PC-3 (cell line): Measurements from ENCODE around the gene MAML3. TPM values are rescaled to one million over a fixed set of nuclear protein-coding genes. Genes with fewer than 3 reads are reported as not detected.

ENCODE experiments used
- ATAC-seq: fragments of 200-7000 bp; cut with Tn5 transposase; 2 replicates; pipeline ENCODE4 v1.9.1; 2020; ENCODE audit warnings: mild to moderate bottlenecking, moderate library complexity
- BruUV-seq: library from RNA; stranded (reverse); fragments of 400-500 nt; replicated peaks from 2 replicates; lab custom pipeline; 2021; lab: Mats Ljungman, UMichigan
- CTCF ChIA-PET: fragments of 300-600 bp; sonication (Branson Sonifier 250); formaldehyde crosslinking; loops from one replicate; lab custom pipeline; 2022; ENCODE audit warnings: antibody characterized with exemption; lab: Charles Lee
- POLR2A ChIA-PET: fragments of 300-600 bp; sonication (Branson Sonifier 250); formaldehyde crosslinking; loops from one replicate; lab custom pipeline; 2022; ENCODE audit warnings: antibody characterized with exemption; ENCODE audit not compliant: unreplicated experiment; lab: Charles Lee
- DNase-seq: peaks from one replicate; pipeline ENCODE4 v3.0.0-alpha.2; 2015
- H2AFZ ChIP-seq: fragments of 300-600 bp; sonication (generic); 2 replicates; pipeline ENCODE4 v1.6.0; 2016; ENCODE audit warnings: antibody characterized with exemption, low read length
- H3F3A ChIP-seq: fragments of 300-600 bp; sonication (generic); one replicate; pipeline ENCODE4 v1.6.0; 2017; ENCODE audit warnings: antibody characterized with exemption, low read length, control low read depth, mild to moderate bottlenecking; ENCODE audit not compliant: unreplicated experiment
- H3K27ac ChIP-seq: fragments of 300-600 bp; sonication (generic); 2 replicates; pipeline ENCODE4 v1.5.1; 2016; ENCODE audit warnings: mild to moderate bottlenecking, low read length
- H3K27me3 ChIP-seq: fragments of 300-600 bp; sonication (generic); 2 replicates; pipeline ENCODE4 v1.6.1; 2016; ENCODE audit warnings: low read length, mixed read lengths
- H3K36me3 ChIP-seq: fragments of 300-600 bp; sonication (generic); 2 replicates; pipeline ENCODE4 v1.6.1; 2016; ENCODE audit warnings: low read depth, mixed run types, low read length, mixed read lengths
- H3K4me1 ChIP-seq: fragments of 300-600 bp; sonication (generic); 2 replicates; pipeline ENCODE4 v1.5.1; 2016; ENCODE audit warnings: low read length; ENCODE audit not compliant: insufficient read depth
- H3K4me2 ChIP-seq: fragments of 300-600 bp; sonication (generic); 2 replicates; pipeline ENCODE4 v1.6.0; 2016; ENCODE audit warnings: low read length
- H3K4me3 ChIP-seq: fragments of 300-600 bp; sonication (generic); 2 replicates; pipeline ENCODE4 v1.5.1; 2016; ENCODE audit warnings: mild to moderate bottlenecking, low read length, mixed read lengths
- H3K79me2 ChIP-seq: fragments of 300-600 bp; sonication (generic); 2 replicates; pipeline ENCODE4 v1.6.1; 2017; ENCODE audit warnings: low read length, mixed read lengths
- H3K9ac ChIP-seq: fragments of 300-600 bp; sonication (generic); 2 replicates; pipeline ENCODE4 v1.6.0; 2016; ENCODE audit warnings: mild to moderate bottlenecking, low read length
- H3K9me2 ChIP-seq: fragments of 300-600 bp; sonication (generic); replicated peaks from 2 replicates; pipeline ENCODE4 v1.6.1; 2016; ENCODE audit warnings: mixed run types, low read length, mixed read lengths
- H3K9me3 ChIP-seq: fragments of 300-600 bp; sonication (generic); 2 replicates; pipeline ENCODE4 v1.6.1; 2016; ENCODE audit warnings: low read length, mixed read lengths
- H4K20me1 ChIP-seq: fragments of 300-600 bp; sonication (generic); 2 replicates; pipeline ENCODE4 v1.6.1; 2016; ENCODE audit warnings: low read length, mixed read lengths
- CTCF ChIP-seq: fragments of 300-600 bp; sonication (generic); conservative IDR thresholded peaks from 2 replicates; pipeline ENCODE4 v1.5.1; 2017; ENCODE audit warnings: antibody characterized with exemption, low read depth, mild to moderate bottlenecking, low read length
- EZH2 ChIP-seq: fragments of 300-600 bp; sonication (generic); IDR thresholded peaks from one replicate; pipeline ENCODE4 v1.6.1; 2017; ENCODE audit warnings: antibody characterized with exemption, mild to moderate bottlenecking, low read length; ENCODE audit not compliant: unreplicated experiment
- EZH2phosphoT487 ChIP-seq: fragments of 300-600 bp; sonication (generic); IDR thresholded peaks from 2 replicates; pipeline ENCODE4 v1.6.1; 2018; ENCODE audit warnings: mild to moderate bottlenecking, antibody characterized with exemption, low read length, borderline replicate concordance
- intact Hi-C: fragments of 100-400 bp; cut with micrococcal nuclease; formaldehyde crosslinking; loops from 2 replicates; pipeline ENCODE4 v1.9.0; 2023
- total RNA-seq: library from RNA; depleted of rRNA; stranded (reverse); fragments of >200 nt; gene quantifications from 2 replicates; pipeline ENCODE4 v1.2.3, GENCODE V29; 2014

Gene MAML3
- total RNA-seq, 1 experiment from 2014 or later, result 4.3 TPM

DNA sequence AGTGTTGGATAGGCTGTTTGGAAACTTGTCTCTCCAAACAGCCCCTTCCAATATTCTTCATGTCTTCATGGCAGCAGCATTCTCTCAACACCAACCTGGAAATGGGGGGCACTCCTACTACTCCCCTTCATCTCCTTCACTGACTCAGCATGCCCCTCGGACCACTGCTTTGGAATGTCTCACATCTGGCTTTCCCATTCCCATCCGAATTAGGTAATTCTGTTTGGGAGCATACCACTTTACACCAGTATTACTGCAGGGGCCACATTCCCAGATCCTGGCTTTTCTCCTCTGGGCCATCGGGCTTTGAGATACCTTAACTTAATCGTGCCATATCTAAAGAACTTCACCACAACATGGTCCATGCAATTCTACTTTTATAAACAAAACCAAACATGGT is 100.8 kb downstream of the MAML3 start:
- DNase-seq (no peak), ATAC-seq (no peak)
- H3K79me2 ChIP-seq, result 0 out of 2 replicates have a peak, but pooled peaks cover under 1% of the 10 kb centered on the region
- H2AFZ ChIP-seq, result no peak overlapping the region
- ChIA-PET CTCF (no interaction called here), POLR2A (no interaction called here)
- TF ChIP-seq EZH2 (no peak), CTCF (no peak), EZH2phosphoT487 (no peak)
- H3K27me3 ChIP-seq, result no peaks in the 10 kb centered on the region
- no peak overlapping the region for H3K4me2 ChIP-seq
- peaks cover 21% of the 10 kb centered on the region for H3K4me1 ChIP-seq
- no peaks in the 10 kb centered on the region for H3K9me3 ChIP-seq
- H3K36me3 ChIP-seq, result no peaks in the 10 kb centered on the region
- no peak overlapping the region for H3K9ac ChIP-seq
- H3K9me2 ChIP-seq, result no peaks in the 10 kb centered on the region
- no peak overlapping the region for H3K4me3 ChIP-seq
- H3F3A ChIP-seq, result no peaks in the 10 kb centered on the region
- intact Hi-C loops, result no loop called here
- BruUV-seq, result no TSS peak
- no peaks in the 10 kb centered on the region for H4K20me1 ChIP-seq
- no peak overlapping the region for H3K27ac ChIP-seq

- H3K4me2 ChIP-seq, result no peak overlapping the region
- H3K27me3 ChIP-seq, result no peaks in the 10 kb centered on the region
- H3K9me2 ChIP-seq, result no peaks in the 10 kb centered on the region
- POLR2A ChIA-PET, result interaction anchor here (0.5 kb wide), 1 partner anchor 191 kb away, joined by 3 read pairs; no protein-coding TSS in a partner anchor
- no peaks in the 10 kb centered on the region for H3K9me3 ChIP-seq
- 0 out of 2 replicates have a peak, but pooled peaks cover 4% of the 10 kb centered on the region for H3K79me2 ChIP-seq
- H3K4me1 ChIP-seq, result peaks cover 31% of the 10 kb centered on the region
- CTCF ChIA-PET, result interaction anchor here (1.0 kb wide), 1 partner anchor 33 kb away, joined by 3 read pairs; no protein-coding TSS in a partner anchor
- no peak overlapping the region for H3K9ac ChIP-seq
- no peaks in the 10 kb centered on the region for H3F3A ChIP-seq
- TF ChIP-seq CTCF (peak; percentile 73), EZH2phosphoT487 (no peak)
- peak; percentile 51 for DNase-seq
- ATAC-seq, result no peak
- BruUV-seq, result no TSS peak
- no peaks in the 10 kb centered on the region for H3K36me3 ChIP-seq
- H4K20me1 ChIP-seq, result no peaks in the 10 kb centered on the region
- H3K4me3 ChIP-seq, result no peak overlapping the region
- H2AFZ ChIP-seq, result no peak overlapping the region
- intact Hi-C loops, result no loop called here
- H3K27ac ChIP-seq, result no peak overlapping the region
These were observed 101.9 kb downstream of the MAML3 start for GRCh38 chr4:140052050-140052449.

- H3K4me2 ChIP-seq, result peak overlapping the region; percentile 88
- H3K4me3 ChIP-seq, result no peak overlapping the region
- no peaks in the 10 kb centered on the region for H4K20me1 ChIP-seq
- H3K36me3 ChIP-seq, result no peaks in the 10 kb centered on the region
- H3K27me3 ChIP-seq, result no peaks in the 10 kb centered on the region
- no peaks in the 10 kb centered on the region for H3F3A ChIP-seq
- H3K9ac ChIP-seq, result peak overlapping the region; percentile 51
- no TSS peak for BruUV-seq
- ChIA-PET POLR2A (interaction anchor here (0.5 kb wide), 1 partner anchor 398 kb away, joined by 4 read pairs; no protein-coding TSS in a partner anchor), CTCF (interaction anchor here (0.7 kb wide), 1 partner anchor 37 kb away, joined by 3 read pairs; no protein-coding TSS in a partner anchor)
- peak; percentile 18 for DNase-seq
- H3K4me1 ChIP-seq, result peaks cover 45% of the 10 kb centered on the region
- H2AFZ ChIP-seq, result 0 out of 2 replicates have a peak overlapping the region, but pooled peaks have one; percentile 74
- 0 out of 2 replicates have a peak, but pooled peaks cover 4% of the 10 kb centered on the region for H3K79me2 ChIP-seq
- H3K9me2 ChIP-seq, result no peaks in the 10 kb centered on the region
- H3K9me3 ChIP-seq, result no peaks in the 10 kb centered on the region
- H3K27ac ChIP-seq, result peak overlapping the region; percentile 68; the same call in 1 of the 2 replicates
- peak; percentile 61 for TF ChIP-seq CTCF
- no peak for TF ChIP-seq EZH2phosphoT487
- intact Hi-C loops, result loop anchor here (2.0 kb wide), 1 partner anchor 35 kb away; no protein-coding TSS in a partner anchor
- no peak for ATAC-seq
These were observed 103.9 kb downstream of the MAML3 start for GRCh38 chr4:140049849-140050637.
